CD14-positive monocyte (primary cell): ENCODE measurements around the gene CCL20. TPM values are rescaled to one million over a fixed set of nuclear protein-coding genes. Genes with fewer than 3 reads are reported as not detected.

Source experiments
- DNase-seq, 3 donors: peaks; one replicate each; pipeline ENCODE4 v3.0.0-alpha.2; 2011 to 2022
- H2AFZ ChIP-seq: 2 replicates; pipeline ENCODE4 v1.6.0; 2012; ENCODE audit warnings: mild to moderate bottlenecking, low read depth, low read length, inconsistent platforms; ENCODE audit not compliant: insufficient read depth, poor library complexity, severe bottlenecking
- H3K27ac ChIP-seq, 2 donors: 1 replicate in 1 of 2; 2 replicates in 1 of 2; pipeline ENCODE4 v1.5.1; 2012 to 2013; ENCODE audit warnings: low read length in 2 of 2, control low read depth in 1 of 2, inconsistent platforms in 1 of 2, low read depth in 1 of 2, mild to moderate bottlenecking in 1 of 2
- H3K27me3 ChIP-seq, 2 donors: one replicate each; pipeline versions ENCODE4 v1.6.0 to v1.6.1; 2011 to 2013; ENCODE audit warnings: low read length in 2 of 2; ENCODE audit not compliant: control insufficient read depth in 2 of 2, insufficient read depth in 2 of 2
- H3K36me3 ChIP-seq, 2 donors: replicated peaks in 1 of 2; 1 replicate in 1 of 2; 2 replicates in 1 of 2; pipeline versions ENCODE4 v1.5.1 to v1.6.1; 2012 to 2013; ENCODE audit warnings: low read length in 2 of 2, control low read depth in 1 of 2, inconsistent platforms in 1 of 2, mild to moderate bottlenecking in 1 of 2; ENCODE audit not compliant: insufficient read depth in 2 of 2, control insufficient read depth in 1 of 2
- H3K4me1 ChIP-seq, 2 donors: 1 replicate in 1 of 2; 2 replicates in 1 of 2; pipeline versions ENCODE4 v1.5.1 to v1.6.1; 2012 to 2013; ENCODE audit warnings: low read length in 2 of 2, control low read depth in 1 of 2, inconsistent platforms in 1 of 2, mild to moderate bottlenecking in 1 of 2, moderate library complexity in 1 of 2; ENCODE audit not compliant: insufficient read depth in 2 of 2, control insufficient read depth in 1 of 2
- H3K4me2 ChIP-seq: replicated peaks from 2 replicates; pipeline ENCODE3; 2012; ENCODE audit warnings: low read length, moderate library complexity, mild to moderate bottlenecking; ENCODE audit not compliant: poor library complexity, severe bottlenecking; ENCODE audit errors: extremely low read depth
- H3K4me3 ChIP-seq, 3 experiments: fragments of 200-600 bp in 1 of 3; sonication (generic) in 1 of 3; replicated peaks in 1 of 3; 1 replicate in 2 of 3; 2 replicates in 1 of 3; pipeline ENCODE4 v1.5.1; 2011 to 2013; ENCODE audit warnings: low read length in 3 of 3, mild to moderate bottlenecking in 3 of 3, control low read depth in 2 of 3, low read depth in 2 of 3, inconsistent platforms in 1 of 3, moderate library complexity in 1 of 3
- H3K79me2 ChIP-seq: 2 replicates; pipeline ENCODE4 v1.6.0; 2012; ENCODE audit warnings: mild to moderate bottlenecking, control low read depth, inconsistent platforms, low read length, moderate library complexity; ENCODE audit not compliant: insufficient read depth
- H3K9ac ChIP-seq: 2 replicates; pipeline ENCODE4 v1.6.0; 2017; ENCODE audit warnings: low read length, mild to moderate bottlenecking; ENCODE audit not compliant: insufficient read depth, poor library complexity, severe bottlenecking
- H3K9me3 ChIP-seq, 2 donors: replicated peaks in 1 of 2; 1 replicate in 1 of 2; 2 replicates in 1 of 2; pipeline versions ENCODE4 v1.5.1 to v1.6.1; 2012 to 2013; ENCODE audit warnings: low read length in 2 of 2, control low read depth in 1 of 2; ENCODE audit not compliant: control insufficient read depth in 1 of 2, insufficient read depth in 1 of 2
- H4K20me1 ChIP-seq: 2 replicates; pipeline ENCODE4 v1.6.0; 2012; ENCODE audit warnings: mild to moderate bottlenecking, low read length, control low read depth, moderate library complexity; ENCODE audit not compliant: insufficient read depth
- H3K27ac Mint-ChIP-seq, 7 donors: one replicate each; pipeline ENCODE4 v1.8.0; 2020; ENCODE audit warnings: mild to moderate bottlenecking in 7 of 7, mixed read lengths in 7 of 7, moderate library complexity in 6 of 7, inconsistent platforms in 2 of 7
- H3K27me3 Mint-ChIP-seq, 3 donors: one replicate each; pipeline ENCODE4 v1.8.0; 2021 to 2022; ENCODE audit warnings: low read depth in 3 of 3, mild to moderate bottlenecking in 3 of 3, mixed read lengths in 3 of 3, moderate library complexity in 3 of 3, inconsistent platforms in 1 of 3
- H3K36me3 Mint-ChIP-seq, 2 donors: one replicate each; pipeline ENCODE4 v1.8.0; 2020; ENCODE audit warnings: mixed read lengths in 2 of 2, inconsistent platforms in 1 of 2, mild to moderate bottlenecking in 1 of 2
- H3K4me1 Mint-ChIP-seq: one replicate; pipeline ENCODE4 v1.8.0; 2020; ENCODE audit warnings: mild to moderate bottlenecking, mixed read lengths
- H3K4me3 Mint-ChIP-seq, 2 donors: one replicate each; pipeline ENCODE4 v1.8.0; 2020; ENCODE audit warnings: mild to moderate bottlenecking in 2 of 2, mixed read lengths in 2 of 2, moderate library complexity in 1 of 2
- H3K9me3 Mint-ChIP-seq, 7 donors: one replicate each; pipeline ENCODE4 v1.8.0; 2020 to 2022; ENCODE audit warnings: mixed read lengths in 7 of 7, mild to moderate bottlenecking in 6 of 7, moderate library complexity in 6 of 7, inconsistent platforms in 2 of 7
- CTCF ChIP-seq: fragments of 200-600 bp; IDR thresholded peaks from one replicate; pipeline ENCODE4 v1.8.0; 2022; ENCODE audit warnings: antibody characterized with exemption, mild to moderate bottlenecking
- WGBS: methylation state at CpG from one replicate; pipeline ENCODE4 v1.1.5; 2013; ENCODE audit warnings: missing lambda C conversion rate; ENCODE audit not compliant: insufficient coverage; 5-methylcytosine and 5-hydroxymethylcytosine counted together
- intact Hi-C, 2 donors: fragments of 100-400 bp; cut with micrococcal nuclease; formaldehyde crosslinking; loops; one replicate each; pipeline versions ENCODE4 v1.15.0 to v1.15.1; 2023
- polyA plus RNA-seq, 3 donors: library from polyadenylated mRNA; depleted of rRNA in 1 of 3; unstranded in 2 of 3; stranded (reverse) in 1 of 3; fragments of 300-500 nt in 2 of 3; fragments of >200 nt in 1 of 3; fragmentation: Illumina TruSeq in 2 of 3; gene quantifications; 1 replicate in 2 of 3; 2 replicates in 1 of 3; pipeline ENCODE4 v1.2.3, GENCODE V29; 2012 to 2021

CCL20 gene
- polyA plus RNA-seq, 3 donors, result 0.47 to 6.2 TPM; not detected in 1

- Histone ChIP-seq H3K4me3 (no peak overlapping the region), H3K9ac (no peak overlapping the region), H3K36me3 (no peaks in the 10 kb centered on the region), H3K9me3 (no peaks in the 10 kb centered on the region), H3K79me2 (no peaks in the 10 kb centered on the region), H2AFZ (no peak overlapping the region), H4K20me1 (no peaks in the 10 kb centered on the region), H3K4me1 (no peaks in the 10 kb centered on the region), H3K27me3 (no peaks in the 10 kb centered on the region), H3K27ac (no peak overlapping the region), H3K4me2 (no peak overlapping the region)
- no peak for TF ChIP-seq CTCF
- DNase-seq, result no peak
- peaks cover 2 to 14% (median 8%) of the 10 kb centered on the region in 3 donors for H3K27me3 Mint-ChIP-seq
- no peak overlapping the region for H3K27ac Mint-ChIP-seq
- no peaks in the 10 kb centered on the region for H3K4me1 Mint-ChIP-seq
- no peak overlapping the region for H3K4me3 Mint-ChIP-seq
- intact Hi-C loops, result no loop called here
- WGBS, result no CpG with 5 or more reads among the region's 3 CpGs
- H3K36me3 Mint-ChIP-seq, result no peaks in the 10 kb centered on the region
- H3K9me3 Mint-ChIP-seq, result peaks cover 0 to 6% (median 0%) of the 10 kb centered on the region in 7 donors
Measured at GRCh38 chr2:227799202-227799601, 14.4 kb upstream of the CCL20 start.

- Histone ChIP-seq H3K79me2 (no peaks in the 10 kb centered on the region), H3K9me3 (peaks cover 0 to 6% of the 10 kb centered on the region in 2 donors), H3K4me2 (no peak overlapping the region), H3K27me3 (no peaks in the 10 kb centered on the region), H2AFZ (no peak overlapping the region), H3K4me1 (peaks cover 0 to 12% of the 10 kb centered on the region in 2 donors), H3K36me3 (no peaks in the 10 kb centered on the region), H3K27ac (no peak overlapping the region), H3K4me3 (no peak overlapping the region), H4K20me1 (no peaks in the 10 kb centered on the region), H3K9ac (no peak overlapping the region)
- TF ChIP-seq CTCF, result no peak
- Mint-ChIP-seq H3K27ac (no peak overlapping the region), H3K4me1 (peaks cover 16% of the 10 kb centered on the region), H3K36me3 (peaks cover 0 to 2% of the 10 kb centered on the region in 2 donors), H3K4me3 (no peak overlapping the region), H3K9me3 (peaks cover 0 to 11% (median 2%) of the 10 kb centered on the region in 7 donors), H3K27me3 (peaks cover 9 to 17% (median 11%) of the 10 kb centered on the region in 3 donors)
- DNase-seq, result no peak
- intact Hi-C loops, result no loop called here
- WGBS, result 80% methylated on average over 1 of the region's 2 CpGs
Measured at GRCh38 chr2:227802882-227803281, 10.8 kb upstream of the CCL20 start.
